GM18498 (cell line): ENCODE data around the gene NCOA7.
"Not testable (repeated sequence)": the region's sequence is repeated elsewhere in the genome, so short reads cannot be mapped to it uniquely, and the experiment has no call there.

ENCODE experiments used
- ATAC-seq: cut with Tn5 transposase; IDR thresholded peaks from one replicate; pipeline ENCODE4 v1.9.1; 2021; ENCODE audit warnings: mild to moderate bottlenecking, moderate library complexity; ENCODE audit not compliant: unreplicated experiment

NCOA7 gene

DNA sequence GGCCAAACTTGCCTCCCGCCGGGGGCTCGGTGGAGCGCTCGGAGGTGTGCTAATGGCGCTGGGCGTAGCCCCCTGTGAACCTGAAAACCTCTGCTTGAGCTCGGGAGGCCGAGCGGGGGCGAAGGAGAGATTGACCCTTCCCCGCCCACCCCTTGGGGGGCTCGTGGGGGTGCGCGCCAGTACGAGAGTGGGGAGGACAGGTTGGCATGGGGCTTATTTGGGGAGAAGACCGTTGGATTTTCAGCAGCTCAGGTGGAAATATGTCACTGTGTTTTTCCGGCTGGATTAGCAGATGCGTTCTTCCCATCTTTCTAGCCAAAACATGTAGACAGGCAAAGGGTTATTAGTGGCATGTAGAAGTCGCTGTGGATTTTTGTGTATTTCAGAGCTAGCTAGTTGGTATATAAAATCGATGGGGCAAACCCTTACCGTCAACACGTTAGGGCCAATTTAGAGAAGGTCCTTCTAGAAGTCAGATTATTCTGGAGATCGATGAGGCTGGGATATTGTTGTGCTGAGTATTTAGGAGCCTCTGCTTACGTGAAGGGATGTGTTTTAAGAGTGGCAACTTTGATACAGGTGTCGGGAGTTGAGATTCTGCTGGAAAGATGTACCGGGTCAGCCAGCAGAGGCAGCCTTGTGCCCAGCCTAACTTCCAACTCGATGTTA lies 525 bp downstream of the NCOA7 start:
- peak; percentile 39 for ATAC-seq

DNA sequence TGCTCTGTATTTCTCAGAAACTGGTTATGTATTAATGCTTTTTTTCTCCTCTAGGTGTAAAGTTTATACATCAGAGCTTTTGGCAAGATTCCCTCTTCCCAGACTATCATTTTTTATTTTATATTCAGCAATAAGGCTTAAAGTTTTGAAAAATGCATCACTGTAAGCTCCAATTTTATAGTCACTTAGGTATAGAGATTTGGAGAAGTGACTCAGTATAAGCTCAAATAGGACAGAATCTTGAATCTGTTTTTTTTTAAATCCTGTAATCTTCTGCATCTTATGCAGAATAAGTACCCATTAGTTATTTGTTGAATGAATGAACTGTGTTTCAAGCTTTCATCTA lies 1.0 kb downstream of the NCOA7 start:
- ATAC-seq: no peak

DNA sequence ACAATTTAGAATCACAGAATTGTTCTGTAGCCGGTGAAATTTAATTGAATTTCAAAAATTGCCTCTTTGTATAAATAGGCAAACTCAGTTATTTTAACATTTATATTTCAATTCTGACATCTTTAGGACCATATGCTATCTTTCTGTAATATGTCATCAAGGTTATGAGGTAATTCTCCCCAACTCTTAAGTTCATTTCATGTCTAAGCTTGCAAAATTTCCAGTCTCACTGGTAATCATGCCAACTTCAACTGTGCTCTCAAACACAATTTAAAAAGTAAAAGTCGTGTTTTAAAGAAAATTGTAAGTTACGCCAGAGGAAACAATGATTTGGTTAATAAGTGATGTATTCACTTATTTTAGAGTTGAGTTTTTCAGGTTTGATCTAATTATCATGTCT lies 1.4 kb downstream of the NCOA7 start:
- no peak for ATAC-seq

DNA sequence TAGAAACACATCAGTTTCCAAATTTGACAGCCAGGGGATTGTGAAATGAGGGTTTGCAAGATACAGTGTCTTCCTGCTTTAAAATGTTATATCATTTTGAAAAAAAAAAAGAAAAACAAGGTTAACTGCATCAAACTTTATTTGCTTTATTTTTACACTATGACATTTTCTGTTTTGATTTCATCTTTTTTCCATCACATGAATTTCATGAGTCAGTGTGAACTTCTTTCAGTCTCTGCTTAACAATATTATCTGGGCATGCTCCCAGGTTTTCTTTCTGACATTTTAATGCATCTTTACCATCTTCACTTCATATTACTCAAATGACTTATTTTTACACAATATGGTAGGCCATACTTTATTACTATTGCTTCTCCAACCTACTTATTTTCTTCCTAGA lies 1.9 kb downstream of the NCOA7 start:
- ATAC-seq: no peak

DNA sequence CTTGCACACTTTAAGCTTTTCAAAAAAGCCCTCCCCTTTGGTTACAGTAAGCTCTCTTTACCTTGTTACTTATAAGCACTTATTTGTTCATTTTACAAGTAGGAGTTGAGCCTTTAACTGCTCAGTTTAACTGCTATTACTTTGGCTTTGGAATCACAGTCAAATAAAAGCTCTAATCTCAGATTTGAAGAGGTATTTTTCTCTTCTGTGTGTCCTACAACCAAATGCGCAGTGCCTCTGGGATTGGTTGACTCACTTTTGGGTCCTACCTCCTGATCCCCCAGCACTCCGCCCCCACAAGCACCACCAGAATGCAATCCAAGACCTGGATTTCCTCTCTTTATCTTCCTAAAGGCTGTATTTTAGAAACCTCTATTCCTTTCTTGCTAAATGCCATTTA lies 2.5 kb downstream of the NCOA7 start:
- ATAC-seq: no peak

DNA sequence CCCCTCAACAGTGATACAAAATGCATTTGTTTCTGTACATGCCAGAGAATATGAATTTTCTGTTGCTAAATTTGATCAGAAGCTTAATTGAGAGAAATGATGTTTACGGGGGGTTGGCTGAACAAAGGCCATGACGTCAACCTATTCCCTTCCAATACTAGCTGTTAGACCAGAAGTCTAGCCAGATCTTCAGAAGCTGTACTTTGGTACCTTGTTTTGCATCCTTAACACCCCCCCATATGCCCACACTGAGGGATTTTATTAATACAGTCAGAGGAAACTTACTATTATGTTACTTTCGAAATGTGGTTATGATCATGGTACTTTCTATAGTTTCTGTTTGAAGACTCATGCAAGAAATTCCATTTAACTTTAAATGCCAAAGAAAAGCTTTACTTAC lies 3.1 kb downstream of the NCOA7 start:
- no peak for ATAC-seq

DNA sequence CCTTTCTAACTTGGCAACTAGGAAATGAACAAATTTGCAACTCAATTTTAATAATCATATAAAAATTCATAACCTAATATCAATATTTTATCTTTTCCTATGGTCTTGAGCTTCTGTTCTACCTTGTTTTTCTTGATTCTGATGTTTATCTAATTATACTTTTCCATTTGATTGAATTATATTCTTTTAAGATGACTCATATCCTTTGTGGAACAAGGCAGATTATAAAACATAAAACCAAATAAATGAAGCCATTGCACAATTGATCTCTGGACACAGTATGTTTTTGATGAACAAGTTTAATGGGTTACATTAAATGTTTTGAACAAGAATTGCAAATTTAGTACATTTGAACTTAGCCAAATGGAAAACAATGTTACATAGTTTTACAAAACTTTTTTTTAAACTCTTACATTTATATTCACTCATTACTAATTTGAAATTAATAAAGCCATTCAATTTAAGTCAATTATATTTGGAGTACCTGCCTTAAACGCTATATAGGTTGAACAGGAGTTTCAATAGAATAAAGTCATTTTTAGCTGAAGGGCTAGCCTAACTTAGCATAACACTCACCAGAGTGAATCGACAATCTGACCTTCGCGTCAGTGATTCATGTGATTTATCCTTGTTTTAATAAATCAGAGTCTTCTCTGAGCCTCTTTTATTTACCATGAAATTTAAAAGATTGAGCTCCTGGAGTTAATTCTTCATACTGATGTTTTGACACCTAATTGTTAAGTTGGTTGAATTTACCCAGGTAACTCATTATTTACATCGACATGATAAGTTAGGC lies 3.8 kb downstream of the NCOA7 start:
- no peak for ATAC-seq

DNA sequence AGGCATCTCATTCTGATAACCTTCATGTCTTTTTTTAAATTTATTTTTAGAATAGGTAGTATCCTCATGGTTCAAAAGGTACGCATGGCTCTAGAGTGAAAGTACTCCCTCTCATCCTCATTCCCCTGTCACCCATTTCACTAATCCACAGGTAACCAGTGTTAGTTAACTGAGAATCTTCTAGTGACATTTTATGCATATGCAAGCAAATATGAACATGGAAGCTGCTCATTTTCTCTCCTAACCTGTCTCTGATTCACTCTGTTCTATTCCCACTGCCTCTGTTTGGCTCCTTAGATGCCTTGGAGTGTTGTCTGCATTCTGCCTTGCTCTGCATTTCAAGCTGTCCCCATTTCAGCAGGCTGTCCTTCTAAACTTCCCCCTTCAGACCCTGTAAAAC lies 4.5 kb downstream of the NCOA7 start:
- no peak for ATAC-seq

DNA sequence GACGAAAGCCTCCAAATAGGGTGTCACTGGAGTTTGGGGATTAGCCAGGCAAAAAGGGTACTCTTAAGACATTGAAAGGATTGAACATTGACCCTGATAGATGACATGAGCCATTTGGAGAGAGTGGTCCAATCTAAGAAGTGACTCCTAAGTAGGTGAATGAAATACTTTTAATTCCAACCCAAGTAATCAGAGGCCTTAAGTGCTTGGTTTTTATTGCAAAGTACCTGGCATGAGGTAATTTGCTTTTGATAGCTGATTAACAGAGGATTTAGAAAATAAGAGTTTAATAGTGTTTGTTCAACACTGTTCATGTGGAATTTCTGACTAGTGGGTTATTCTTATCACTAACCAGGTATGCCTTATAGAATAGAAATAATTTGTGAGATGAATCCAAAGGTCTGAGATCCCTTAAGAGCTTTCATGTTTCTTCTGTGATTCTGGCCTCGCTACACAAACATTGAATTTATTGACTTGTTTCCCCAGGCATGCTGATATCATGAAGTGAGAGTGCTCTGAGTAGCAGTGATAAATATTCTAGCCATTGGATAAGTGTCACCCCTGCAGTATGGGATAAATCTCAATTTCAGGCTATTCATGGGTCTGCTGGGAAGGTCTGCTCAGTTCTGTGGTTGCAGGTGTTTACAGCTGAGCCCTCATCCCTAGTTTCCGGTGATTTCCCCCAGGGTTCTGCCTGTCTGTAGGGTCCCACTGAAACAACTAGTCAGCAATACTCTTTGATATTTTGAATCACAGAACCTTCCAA lies 6.5 kb downstream of the NCOA7 start:
- ATAC-seq: no peak

DNA sequence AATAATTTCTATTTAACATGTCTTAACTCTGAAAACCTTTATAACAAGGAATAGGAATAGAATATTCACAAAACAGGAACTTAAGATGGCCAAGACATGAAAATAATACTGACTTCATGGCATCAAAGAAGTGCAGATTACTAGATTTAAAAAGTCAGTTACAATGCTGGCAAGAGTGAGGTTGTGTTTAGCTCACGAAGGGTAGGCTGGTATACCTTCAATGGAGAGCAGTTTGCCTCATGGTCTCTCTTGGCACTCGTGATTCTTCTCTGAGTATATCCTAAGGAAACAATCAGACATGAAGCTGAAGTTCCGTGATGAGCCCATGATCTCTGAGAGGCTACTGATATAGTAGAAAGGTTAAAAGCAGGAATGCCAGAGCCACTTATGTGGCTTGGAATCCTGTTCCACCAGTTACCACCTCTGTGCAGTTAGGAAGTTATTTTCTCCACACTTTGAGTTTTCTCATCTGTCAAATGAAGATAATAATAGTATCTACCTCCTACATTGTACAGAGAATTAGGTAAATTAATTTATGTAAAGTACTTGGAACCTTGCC lies 7.2 kb downstream of the NCOA7 start:
- ATAC-seq: no peak

DNA sequence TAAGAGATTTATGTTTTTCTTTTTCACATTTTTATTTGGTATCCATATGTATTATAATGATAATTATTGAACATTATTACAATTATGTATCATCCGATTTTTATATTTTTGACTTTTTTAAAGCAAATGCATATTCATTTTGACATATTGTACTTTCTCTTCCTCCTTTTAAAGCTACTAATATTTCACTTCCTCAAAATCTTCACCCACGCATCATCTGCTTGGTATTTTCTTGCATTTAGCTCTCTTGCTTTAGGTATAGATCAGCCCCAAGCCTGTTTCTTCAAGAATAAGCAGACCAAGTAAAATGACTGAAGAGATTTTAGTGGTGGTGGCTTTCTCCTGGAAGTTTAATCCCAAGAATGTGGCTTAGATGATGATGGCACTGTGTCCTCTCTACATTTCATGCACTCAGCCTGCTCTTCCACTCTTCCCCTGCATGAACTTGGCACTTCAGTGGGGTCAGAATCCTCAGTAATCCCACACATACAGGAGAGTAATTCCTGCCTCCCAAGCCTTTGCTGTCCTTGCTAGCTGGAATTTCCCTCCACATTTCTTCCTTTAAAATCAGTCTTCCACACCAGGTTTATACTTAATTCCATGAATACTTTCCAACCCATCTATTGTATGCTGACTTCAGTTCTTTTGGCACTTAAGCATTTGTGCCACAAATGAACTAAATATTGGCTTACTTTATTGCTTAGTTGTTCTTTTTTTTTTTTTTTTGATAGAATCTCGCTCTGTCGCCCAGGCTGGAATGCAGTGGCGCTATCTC lies 8.2 kb downstream of the NCOA7 start:
- ATAC-seq: peak; percentile 85

DNA sequence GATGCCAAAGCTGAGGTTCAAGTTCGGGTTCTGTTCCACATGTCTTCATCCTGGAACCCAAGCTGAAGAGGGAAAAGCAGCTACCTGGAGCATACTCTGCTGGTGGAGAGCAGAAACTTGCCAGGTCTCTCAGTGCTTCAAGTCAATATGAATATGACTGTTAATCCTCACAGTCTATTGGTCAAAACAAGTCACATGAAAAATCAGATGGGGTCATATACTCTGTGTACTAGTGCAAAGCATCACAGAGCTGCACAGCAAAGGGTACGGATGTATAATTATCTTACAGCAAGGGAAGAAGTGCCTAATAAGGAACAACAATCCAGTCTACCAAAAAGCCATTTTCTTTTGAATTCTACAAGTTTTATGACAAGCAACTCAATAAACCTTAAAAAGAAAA lies 11.6 kb downstream of the NCOA7 start:
- ATAC-seq: no peak

DNA sequence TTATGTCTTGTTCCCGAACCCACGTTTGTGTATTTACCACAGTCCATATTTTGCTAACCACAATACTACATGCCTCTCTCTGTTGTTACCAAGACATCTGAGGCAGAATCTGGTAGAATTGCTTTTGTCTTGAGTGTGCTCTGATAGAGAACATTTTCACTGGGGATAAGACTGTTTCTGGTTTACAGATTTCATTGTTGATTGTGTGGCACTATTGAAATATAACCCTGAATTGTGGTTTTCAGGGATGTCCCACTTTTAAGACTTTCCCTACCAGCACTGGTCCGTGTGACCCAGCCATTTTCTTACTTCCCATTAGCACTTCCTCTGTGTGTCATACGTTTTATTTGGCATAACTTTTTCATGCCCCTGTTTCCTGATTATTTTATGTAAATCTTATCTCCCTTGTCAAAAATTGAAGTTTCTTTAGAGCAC lies 12.2 kb downstream of the NCOA7 start:
- ATAC-seq: no peak

DNA sequence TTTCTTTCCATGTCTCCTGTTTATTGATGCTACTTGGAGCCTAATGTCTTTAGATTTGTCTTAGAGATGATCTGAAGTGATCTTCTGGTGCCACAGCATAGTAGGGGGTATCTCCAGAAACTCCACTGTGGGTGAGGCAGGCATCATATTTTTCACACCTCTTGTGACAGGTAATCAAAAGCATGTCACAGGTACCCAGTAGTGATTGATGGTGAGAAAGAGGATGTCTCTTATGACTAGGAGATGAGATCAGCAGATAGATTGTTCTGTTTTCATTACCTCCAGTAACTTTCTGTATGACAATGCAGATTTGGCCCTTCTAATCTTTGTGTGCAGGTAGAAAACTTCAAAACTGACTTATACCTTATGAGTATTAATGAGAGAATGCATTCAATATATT lies 13.5 kb downstream of the NCOA7 start:
- peak; percentile 62 for ATAC-seq

DNA sequence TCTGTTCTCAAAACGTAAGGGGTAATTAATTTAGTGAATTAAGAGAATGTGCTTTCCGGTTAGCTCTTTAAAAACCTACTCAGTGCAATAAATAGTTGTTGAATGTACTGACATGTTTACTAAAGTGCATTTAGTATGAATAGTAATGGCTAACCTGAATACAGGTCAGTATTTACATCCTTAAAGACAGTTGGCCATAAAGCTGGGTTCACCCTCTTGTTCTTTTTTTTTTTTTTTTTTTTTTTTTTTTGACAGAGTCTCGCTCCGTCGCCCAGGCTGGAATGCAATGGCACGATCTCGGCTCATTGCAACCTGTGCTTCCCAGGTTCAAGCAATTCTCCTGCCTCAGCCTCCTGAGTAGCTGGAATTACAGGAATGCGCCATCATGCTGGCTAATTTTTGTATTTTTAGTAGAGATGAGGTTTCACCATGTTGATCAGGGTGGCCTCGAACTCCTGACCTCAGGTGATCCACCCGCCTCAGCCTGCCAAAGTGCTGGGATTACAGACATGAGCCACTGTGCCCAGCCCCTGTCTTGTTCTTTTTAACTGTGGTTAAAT lies 14.2 kb downstream of the NCOA7 start:
- ATAC-seq: not testable (repeated sequence)

DNA sequence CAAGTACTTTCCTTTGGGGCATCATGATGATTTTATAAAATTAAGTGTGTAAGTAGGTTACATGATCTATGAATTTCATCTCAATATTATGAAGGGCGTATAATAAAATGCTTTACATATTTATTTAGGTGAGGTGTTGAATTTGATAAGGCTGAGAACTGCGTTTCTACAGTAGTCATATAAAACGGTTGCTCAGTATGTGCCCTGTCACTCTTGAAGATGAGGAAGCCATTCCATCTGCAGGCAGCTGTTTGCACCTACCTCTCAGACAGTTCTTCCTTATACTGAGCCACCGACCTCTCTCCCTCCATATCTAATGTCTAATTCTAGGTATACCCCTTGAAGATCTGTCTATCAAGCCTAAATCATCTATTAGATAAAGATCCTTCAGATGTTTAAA lies 16.1 kb downstream of the NCOA7 start:
- no peak for ATAC-seq

DNA sequence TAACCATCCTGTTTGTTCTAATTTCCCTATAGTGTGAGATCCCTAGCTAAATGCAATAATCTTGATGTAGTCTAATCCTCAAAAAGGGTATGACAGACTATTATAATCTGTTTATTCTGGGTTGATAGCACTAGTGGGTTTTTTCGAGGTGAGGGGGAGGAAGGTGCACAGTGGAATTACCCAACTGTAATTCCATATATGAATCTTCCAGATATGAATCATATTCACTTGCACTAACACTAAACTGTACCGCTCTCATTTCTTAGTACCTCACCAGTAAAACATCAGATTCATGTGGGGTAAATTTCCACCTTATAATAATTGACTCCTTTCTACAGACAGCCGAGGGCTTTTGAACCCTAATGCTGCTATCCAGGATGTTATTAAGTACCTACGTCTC lies 16.5 kb downstream of the NCOA7 start:
- no peak for ATAC-seq

DNA sequence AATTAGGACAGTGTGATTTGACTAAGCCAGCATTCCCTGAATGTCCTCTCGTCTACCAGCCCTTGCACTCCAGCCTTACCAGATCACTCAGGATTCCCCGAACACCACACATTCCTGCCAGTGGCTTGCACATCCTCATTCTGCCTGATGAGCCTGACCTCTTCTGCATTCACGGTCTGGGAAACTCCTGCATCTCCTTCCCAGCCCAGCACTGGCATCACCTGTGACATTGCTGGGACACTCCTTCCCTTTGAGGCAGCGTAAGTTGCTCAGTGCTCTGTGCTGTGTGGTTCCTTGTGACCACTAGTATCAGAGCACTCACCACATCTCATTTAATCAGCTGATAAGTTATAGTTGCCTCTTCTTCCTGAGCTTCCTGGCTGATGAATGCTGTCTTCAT lies 17.3 kb downstream of the NCOA7 start:
- no peak for ATAC-seq

DNA sequence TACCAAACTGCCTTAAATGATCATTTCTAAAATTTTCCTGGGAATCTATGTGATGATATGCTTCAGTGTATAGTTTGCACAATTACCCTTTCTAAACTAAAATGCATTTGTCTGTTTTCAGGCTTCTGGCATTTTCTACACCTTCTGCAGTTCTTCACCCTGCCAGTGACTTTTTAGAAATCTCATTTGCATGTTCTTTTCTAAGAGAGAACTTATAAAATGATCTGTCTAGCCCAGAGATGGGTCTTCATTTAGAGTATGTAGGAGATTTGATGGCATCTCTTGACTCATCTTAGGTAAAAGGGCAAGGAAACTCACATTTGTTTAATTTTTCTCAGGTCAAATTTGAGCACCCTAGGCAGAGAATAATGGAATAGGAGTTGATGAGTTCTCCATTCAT lies 17.8 kb downstream of the NCOA7 start:
- ATAC-seq: no peak

DNA sequence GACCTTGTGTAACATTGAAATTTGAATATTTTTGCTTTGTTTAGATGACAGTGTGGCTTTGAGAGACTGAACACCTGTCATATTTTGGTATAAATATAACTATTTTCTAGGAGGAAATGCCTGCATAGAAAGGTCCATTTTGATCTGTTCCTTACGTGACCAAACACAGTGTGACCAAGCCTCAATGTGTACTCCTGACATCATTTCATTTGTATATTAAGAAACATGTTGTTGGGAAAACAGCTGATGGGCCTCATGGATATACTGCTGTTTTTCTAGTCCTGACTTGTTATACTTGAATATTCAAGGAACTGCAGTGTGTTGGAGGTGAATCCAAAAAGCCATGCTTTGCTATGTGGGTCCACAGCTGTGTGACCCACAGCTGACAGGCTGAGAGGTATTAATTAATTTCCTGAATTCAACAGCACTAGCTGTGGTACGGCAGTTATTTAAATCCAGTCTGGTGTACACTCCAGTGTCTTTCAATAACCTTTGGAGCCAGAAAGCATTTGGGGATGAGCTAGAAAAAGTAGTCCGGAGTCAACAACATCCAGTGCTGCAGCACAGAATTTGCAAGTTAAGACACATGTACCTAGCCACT lies 18.9 kb downstream of the NCOA7 start:
- ATAC-seq: no peak
